ENCODE results near the gene GCNT2. TPM values are rescaled to one million over a fixed set of nuclear protein-coding genes. Genes with fewer than 3 reads are reported as not detected.

GCNT2 gene
- total RNA-seq, 1 experiment from 2014 or later = 42.8 TPM

DNA sequence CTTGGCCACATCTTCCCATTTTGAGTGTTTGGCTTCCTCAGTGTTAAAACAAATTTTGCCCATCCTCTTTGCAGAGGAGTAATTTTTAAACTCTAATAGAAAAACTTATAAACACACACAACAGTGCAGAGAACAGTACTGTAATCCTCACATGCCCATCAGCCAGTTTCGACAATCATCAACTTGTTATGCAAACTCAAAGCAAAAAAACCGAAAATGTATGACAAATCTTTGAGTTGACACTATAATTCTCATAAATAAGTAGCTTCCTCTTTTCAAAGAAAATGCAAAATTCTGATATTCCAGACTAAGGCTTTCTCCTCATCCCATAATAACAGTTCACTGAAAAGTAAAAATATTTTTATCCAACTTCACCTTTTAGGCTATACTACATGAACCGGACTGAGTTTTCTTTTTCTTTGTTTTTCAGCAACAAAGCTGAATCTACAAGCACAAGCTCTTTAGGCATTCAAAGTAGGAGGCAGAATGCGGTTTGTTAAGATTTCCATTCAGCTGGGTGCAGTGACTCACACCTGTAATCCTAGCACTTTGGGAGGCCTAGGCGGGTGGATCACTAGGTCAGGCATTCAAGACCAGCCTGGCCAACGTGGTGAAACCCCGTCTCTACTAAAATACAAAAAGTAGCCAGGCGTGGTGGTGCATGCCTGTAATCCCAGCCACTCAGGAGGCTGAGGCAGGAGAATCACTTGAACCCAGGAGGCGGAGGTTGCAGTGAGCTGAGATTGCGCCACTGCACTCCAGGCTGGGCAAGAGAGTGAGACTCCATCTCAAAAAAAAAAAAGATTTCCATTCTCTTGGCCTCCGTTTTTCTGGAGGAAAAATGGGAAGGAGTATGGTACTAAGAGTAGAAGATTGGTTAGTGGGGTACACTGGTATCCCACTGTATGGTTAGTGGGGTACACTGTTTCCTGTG, 74.8 kb downstream of the GCNT2 start:
- in situ Hi-C loops (cut with HindIII; ENCODE audit: low pct_unique_long_range_greater_than_20kb, low sequenced_read_pairs) = no loop called here
- TF ChIP-seq, protein P1, sequence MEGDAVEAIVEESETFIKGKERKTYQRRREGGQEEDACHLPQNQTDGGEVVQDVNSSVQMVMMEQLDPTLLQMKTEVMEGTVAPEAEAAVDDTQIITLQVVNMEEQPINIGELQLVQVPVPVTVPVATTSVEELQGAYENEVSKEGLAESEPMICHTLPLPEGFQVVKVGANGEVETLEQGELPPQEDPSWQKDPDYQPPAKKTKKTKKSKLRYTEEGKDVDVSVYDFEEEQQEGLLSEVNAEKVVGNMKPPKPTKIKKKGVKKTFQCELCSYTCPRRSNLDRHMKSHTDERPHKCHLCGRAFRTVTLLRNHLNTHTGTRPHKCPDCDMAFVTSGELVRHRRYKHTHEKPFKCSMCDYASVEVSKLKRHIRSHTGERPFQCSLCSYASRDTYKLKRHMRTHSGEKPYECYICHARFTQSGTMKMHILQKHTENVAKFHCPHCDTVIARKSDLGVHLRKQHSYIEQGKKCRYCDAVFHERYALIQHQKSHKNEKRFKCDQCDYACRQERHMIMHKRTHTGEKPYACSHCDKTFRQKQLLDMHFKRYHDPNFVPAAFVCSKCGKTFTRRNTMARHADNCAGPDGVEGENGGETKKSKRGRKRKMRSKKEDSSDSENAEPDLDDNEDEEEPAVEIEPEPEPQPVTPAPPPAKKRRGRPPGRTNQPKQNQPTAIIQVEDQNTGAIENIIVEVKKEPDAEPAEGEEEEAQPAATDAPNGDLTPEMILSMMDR (IDR thresholded peaks at IDR 0.05) = no peak
- TF ChIP-seq TCF7L2 (IDR thresholded peaks at IDR 0.05; ENCODE audit: low read depth, low read length) (no peak), POLR2AphosphoS5 (IDR thresholded peaks at IDR 0.05; ENCODE audit: low read depth, low read length) (no peak), SIN3A (IDR thresholded peaks at IDR 0.05; ENCODE audit: borderline replicate concordance, insufficient read depth, low read depth, low read length) (no peak)
- TF ChIP-seq, protein P2, sequence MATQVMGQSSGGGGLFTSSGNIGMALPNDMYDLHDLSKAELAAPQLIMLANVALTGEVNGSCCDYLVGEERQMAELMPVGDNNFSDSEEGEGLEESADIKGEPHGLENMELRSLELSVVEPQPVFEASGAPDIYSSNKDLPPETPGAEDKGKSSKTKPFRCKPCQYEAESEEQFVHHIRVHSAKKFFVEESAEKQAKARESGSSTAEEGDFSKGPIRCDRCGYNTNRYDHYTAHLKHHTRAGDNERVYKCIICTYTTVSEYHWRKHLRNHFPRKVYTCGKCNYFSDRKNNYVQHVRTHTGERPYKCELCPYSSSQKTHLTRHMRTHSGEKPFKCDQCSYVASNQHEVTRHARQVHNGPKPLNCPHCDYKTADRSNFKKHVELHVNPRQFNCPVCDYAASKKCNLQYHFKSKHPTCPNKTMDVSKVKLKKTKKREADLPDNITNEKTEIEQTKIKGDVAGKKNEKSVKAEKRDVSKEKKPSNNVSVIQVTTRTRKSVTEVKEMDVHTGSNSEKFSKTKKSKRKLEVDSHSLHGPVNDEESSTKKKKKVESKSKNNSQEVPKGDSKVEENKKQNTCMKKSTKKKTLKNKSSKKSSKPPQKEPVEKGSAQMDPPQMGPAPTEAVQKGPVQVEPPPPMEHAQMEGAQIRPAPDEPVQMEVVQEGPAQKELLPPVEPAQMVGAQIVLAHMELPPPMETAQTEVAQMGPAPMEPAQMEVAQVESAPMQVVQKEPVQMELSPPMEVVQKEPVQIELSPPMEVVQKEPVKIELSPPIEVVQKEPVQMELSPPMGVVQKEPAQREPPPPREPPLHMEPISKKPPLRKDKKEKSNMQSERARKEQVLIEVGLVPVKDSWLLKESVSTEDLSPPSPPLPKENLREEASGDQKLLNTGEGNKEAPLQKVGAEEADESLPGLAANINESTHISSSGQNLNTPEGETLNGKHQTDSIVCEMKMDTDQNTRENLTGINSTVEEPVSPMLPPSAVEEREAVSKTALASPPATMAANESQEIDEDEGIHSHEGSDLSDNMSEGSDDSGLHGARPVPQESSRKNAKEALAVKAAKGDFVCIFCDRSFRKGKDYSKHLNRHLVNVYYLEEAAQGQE (IDR thresholded peaks at IDR 0.05; ENCODE audit: insufficient read depth in 1 of 2, low read depth in 2 of 2, low read length in 1 of 2) = no peak
- BruUV-seq (replicated peaks) = no TSS peak
- H3K4me3 ChIP-seq (ENCODE audit: low read depth in 2 of 2, low read length in 2 of 2) = no peak overlapping the region
- intact Hi-C loops (cut with micrococcal nuclease; ENCODE audit: unreplicated experiment) = no loop called here
- POLR2A ChIA-PET = interaction anchor here (0.6 kb wide), 1 partner anchor 73 kb away, joined by 6 read pairs; no protein-coding TSS in a partner anchor
- DNase-seq (ENCODE audit: low read depth, low spot score) (no peak), ATAC-seq (no peak)
- H3K4me1 ChIP-seq (ENCODE audit: control insufficient read depth, insufficient read depth, low read length) = no peaks in the 10 kb centered on the region; the same call in 1 of the 2 replicates
- CTCF ChIA-PET = no interaction called here
- H3K9me3 ChIP-seq (ENCODE audit: control insufficient read depth, insufficient read depth, low read depth, low read length) = no peaks in the 10 kb centered on the region
- H3K27me3 ChIP-seq (ENCODE audit: control insufficient read depth, insufficient read depth, low read length) = no peaks in the 10 kb centered on the region
- H3K36me3 ChIP-seq (ENCODE audit: control insufficient read depth, insufficient read depth, low read length) = no peaks in the 10 kb centered on the region
- H3K27ac ChIP-seq (ENCODE audit: low read length) = no peak overlapping the region

DNA sequence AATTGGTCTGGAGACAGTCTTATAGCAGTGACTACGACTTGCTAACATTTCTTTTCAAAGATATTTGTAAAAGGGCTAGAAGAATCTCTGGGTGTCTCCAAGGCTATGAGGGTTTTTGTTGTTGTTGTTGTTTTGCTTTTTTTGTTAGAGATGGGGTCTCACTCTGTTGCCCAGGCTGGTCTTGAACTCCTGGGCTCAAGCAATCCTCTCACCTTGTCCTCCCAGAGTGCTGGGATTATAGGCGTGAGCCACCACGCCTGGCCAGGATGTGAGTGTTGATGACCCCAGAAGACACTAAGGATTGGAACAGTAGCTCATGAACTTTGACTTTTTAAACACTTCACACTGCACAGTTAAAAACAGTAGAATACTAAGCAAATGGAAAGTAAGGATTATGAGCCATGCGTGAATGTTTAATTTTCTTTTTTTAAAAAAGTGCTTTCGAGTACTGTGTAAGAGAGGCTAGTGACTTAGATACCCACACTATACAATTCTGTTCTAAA, 76.4 kb downstream of the GCNT2 start:
- Histone ChIP-seq H3K9me3 (ENCODE audit: control insufficient read depth, insufficient read depth, low read depth, low read length) (no peaks in the 10 kb centered on the region), H3K27ac (ENCODE audit: low read length) (no peak overlapping the region), H3K27me3 (ENCODE audit: control insufficient read depth, insufficient read depth, low read length) (no peaks in the 10 kb centered on the region), H3K4me1 (ENCODE audit: control insufficient read depth, insufficient read depth, low read length) (peaks cover 8% of the 10 kb centered on the region; the same call in 1 of the 2 replicates), H3K4me3 (ENCODE audit: low read depth in 2 of 2, low read length in 2 of 2) (no peak overlapping the region), H3K36me3 (ENCODE audit: control insufficient read depth, insufficient read depth, low read length) (no peaks in the 10 kb centered on the region)
- TF ChIP-seq TCF7L2 (IDR thresholded peaks at IDR 0.05; ENCODE audit: low read depth, low read length) = no peak
- TF ChIP-seq SIN3A (IDR thresholded peaks at IDR 0.05; ENCODE audit: borderline replicate concordance, insufficient read depth, low read depth, low read length) = no peak
- TF ChIP-seq POLR2AphosphoS5 (IDR thresholded peaks at IDR 0.05; ENCODE audit: low read depth, low read length) = no peak
- TF ChIP-seq, protein P1 (IDR thresholded peaks at IDR 0.05) = no peak
- TF ChIP-seq, protein P2 (IDR thresholded peaks at IDR 0.05; ENCODE audit: insufficient read depth in 1 of 2, low read depth in 2 of 2, low read length in 1 of 2) = no peak
- intact Hi-C loops (cut with micrococcal nuclease; ENCODE audit: unreplicated experiment) = no loop called here
- DNase-seq (ENCODE audit: low read depth, low spot score) (no peak), ATAC-seq (no peak)
- no TSS peak for BruUV-seq (replicated peaks)
- in situ Hi-C loops (cut with HindIII; ENCODE audit: low pct_unique_long_range_greater_than_20kb, low sequenced_read_pairs) = no loop called here
- CTCF ChIA-PET = no interaction called here
- POLR2A ChIA-PET = no interaction called here

All from Panc1 (cell line).